GM21367 (cell line): ENCODE measurements around the gene ZNF761.
"Not testable (repeated sequence)": the region's sequence is repeated elsewhere in the genome, so short reads cannot be mapped to it uniquely, and the experiment has no call there.

Experiments
- ATAC-seq: cut with Tn5 transposase; IDR thresholded peaks from one replicate; pipeline ENCODE4 v1.9.1; 2021; ENCODE audit not compliant: unreplicated experiment

Gene ZNF761

GRCh38 chr19:53455828-53456227 lies 24.0 kb downstream of the ZNF761 start:
- ATAC-seq = no peak

GRCh38 chr19:53460131-53460721 lies 28.4 kb downstream of the ZNF761 start:
- not testable (repeated sequence) for ATAC-seq

GRCh38 chr19:53461866-53462265 lies 30.1 kb downstream of the ZNF761 start:
- no peak for ATAC-seq

- ATAC-seq = no peak
Observed at GRCh38 chr19:53462861-53463260, 31.1 kb downstream of the ZNF761 start.

- no peak for ATAC-seq
Observed at GRCh38 chr19:53463263-53463662, 31.5 kb downstream of the ZNF761 start.

GRCh38 chr19:53466726-53467484 lies 35.1 kb downstream of the ZNF761 start:
- no peak for ATAC-seq

- peak; percentile 74 for ATAC-seq
Observed at GRCh38 chr19:53467485-53468262, 35.9 kb downstream of the ZNF761 start, which contains the start of gene ZNF813. Gene ZNF813, plus strand, starts transcription at chr19:53467733. Its CDS starts 16,090 bp downstream, at chr19:53483823.

GRCh38 chr19:53468628-53469027 lies 36.8 kb downstream of the ZNF761 start:
- ATAC-seq = not testable (repeated sequence)

- no peak for ATAC-seq
Observed at GRCh38 chr19:53471916-53472315, 40.1 kb downstream of the ZNF761 start.

- not testable (repeated sequence) for ATAC-seq
Observed at GRCh38 chr19:53474832-53475231, 43.0 kb downstream of the ZNF761 start.

- ATAC-seq = not testable (repeated sequence)
Observed at GRCh38 chr19:53475470-53475869, 43.7 kb downstream of the ZNF761 start.

- ATAC-seq = not testable (repeated sequence)
Observed at GRCh38 chr19:53483751-53484150, 52.0 kb downstream of the ZNF761 start.

GRCh38 chr19:53485046-53486004 lies 53.5 kb downstream of the ZNF761 start:
- no peak for ATAC-seq

- ATAC-seq = no peak
Observed at GRCh38 chr19:53492153-53492552, 60.4 kb downstream of the ZNF761 start.

- ATAC-seq = not testable (repeated sequence)
Observed at GRCh38 chr19:53497311-53498023, 65.7 kb downstream of the ZNF761 start.

GRCh38 chr19:53498024-53498395 lies 66.2 kb downstream of the ZNF761 start:
- ATAC-seq = not testable (repeated sequence)

- ATAC-seq = not testable (repeated sequence)
Observed at GRCh38 chr19:53503151-53503550, 71.4 kb downstream of the ZNF761 start.

- not testable (repeated sequence) for ATAC-seq
Observed at GRCh38 chr19:53503671-53504364, 72.0 kb downstream of the ZNF761 start.

GRCh38 chr19:53504365-53504703 lies 72.5 kb downstream of the ZNF761 start:
- not testable (repeated sequence) for ATAC-seq
